Endothelial cell (in vitro differentiated cells): Measurements from ENCODE around the gene EBF3. TPM values are rescaled to one million over a fixed set of nuclear protein-coding genes. Genes with fewer than 3 reads are reported as not detected.

ENCODE experiments used
- DNase-seq: peaks from one replicate; pipeline ENCODE4 v3.0.0; 2021; ENCODE audit warnings: low spot score
- H3K27ac Mint-ChIP-seq: one replicate; pipeline ENCODE4 v1.8.0; 2021; ENCODE audit warnings: mixed read lengths, inconsistent platforms; ENCODE audit not compliant: unreplicated experiment
- H3K27me3 Mint-ChIP-seq: one replicate; pipeline ENCODE4 v1.8.0; 2021; ENCODE audit warnings: mild to moderate bottlenecking, moderate library complexity, mixed read lengths, inconsistent platforms; ENCODE audit not compliant: unreplicated experiment
- H3K36me3 Mint-ChIP-seq: one replicate; pipeline ENCODE4 v1.8.0; 2021; ENCODE audit warnings: mild to moderate bottlenecking, low read depth, mixed read lengths, inconsistent platforms; ENCODE audit not compliant: unreplicated experiment
- H3K4me1 Mint-ChIP-seq: one replicate; pipeline ENCODE4 v1.8.0; 2021; ENCODE audit warnings: mild to moderate bottlenecking, mixed read lengths, inconsistent platforms; ENCODE audit not compliant: unreplicated experiment
- H3K4me3 Mint-ChIP-seq: one replicate; pipeline ENCODE4 v1.8.0; 2021; ENCODE audit warnings: mild to moderate bottlenecking, mixed read lengths, inconsistent platforms; ENCODE audit not compliant: unreplicated experiment
- H3K9me3 Mint-ChIP-seq: one replicate; pipeline ENCODE4 v1.8.0; 2021; ENCODE audit warnings: mixed read lengths, inconsistent platforms; ENCODE audit not compliant: unreplicated experiment
- CTCF ChIP-seq: fragments of 200-600 bp; sonication (generic); IDR thresholded peaks from one replicate; pipeline ENCODE4 v1.5.0; 2021; ENCODE audit warnings: antibody characterized with exemption; ENCODE audit not compliant: unreplicated experiment
- total RNA-seq: library from RNA; stranded (reverse); fragmentation: NEBNext Ultra II Directional; extraction: Animal tissue kit (Norgen Biotek cat#: 25700); gene quantifications from one replicate; pipeline ENCODE4 v1.2.1, GENCODE V29; 2021; ENCODE audit not compliant: unreplicated experiment

The EBF3 gene
- total RNA-seq, 1 donor from 2014 or later = 1.3 TPM

- Mint-ChIP-seq H3K36me3 (no peaks in the 10 kb centered on the region), H3K27me3 (peaks cover 3% of the 10 kb centered on the region), H3K27ac (no peak overlapping the region), H3K4me1 (peaks cover 26% of the 10 kb centered on the region), H3K4me3 (no peak overlapping the region), H3K9me3 (no peaks in the 10 kb centered on the region)
- TF ChIP-seq CTCF = no peak
- no peak for DNase-seq
Observed at GRCh38 chr10:129894698-129895097, 69.4 kb downstream of the EBF3 start.

GRCh38 chr10:129893104-129894089, 70.7 kb downstream of the EBF3 start:
- no peak for TF ChIP-seq CTCF
- no peak for DNase-seq
- Mint-ChIP-seq H3K9me3 (no peaks in the 10 kb centered on the region), H3K4me3 (no peak overlapping the region), H3K27ac (no peak overlapping the region), H3K27me3 (no peaks in the 10 kb centered on the region), H3K36me3 (no peaks in the 10 kb centered on the region), H3K4me1 (peaks cover 30% of the 10 kb centered on the region)

GRCh38 chr10:129892548-129893052, 71.5 kb downstream of the EBF3 start:
- DNase-seq = no peak
- Mint-ChIP-seq H3K4me1 (peaks cover 22% of the 10 kb centered on the region), H3K27me3 (no peaks in the 10 kb centered on the region), H3K9me3 (no peaks in the 10 kb centered on the region), H3K36me3 (no peaks in the 10 kb centered on the region), H3K27ac (no peak overlapping the region), H3K4me3 (no peak overlapping the region)
- TF ChIP-seq CTCF = no peak

GRCh38 chr10:129891806-129892205, 72.3 kb downstream of the EBF3 start:
- peaks cover 17% of the 10 kb centered on the region for H3K4me1 Mint-ChIP-seq
- no peak for TF ChIP-seq CTCF
- DNase-seq = no peak
- H3K36me3 Mint-ChIP-seq = no peaks in the 10 kb centered on the region
- H3K9me3 Mint-ChIP-seq = no peaks in the 10 kb centered on the region
- no peak overlapping the region for H3K4me3 Mint-ChIP-seq
- H3K27me3 Mint-ChIP-seq = no peaks in the 10 kb centered on the region
- no peak overlapping the region for H3K27ac Mint-ChIP-seq

- no peak for TF ChIP-seq CTCF
- no peak overlapping the region for H3K27ac Mint-ChIP-seq
- H3K9me3 Mint-ChIP-seq = no peaks in the 10 kb centered on the region
- H3K4me1 Mint-ChIP-seq = peaks cover 17% of the 10 kb centered on the region
- no peaks in the 10 kb centered on the region for H3K27me3 Mint-ChIP-seq
- DNase-seq = no peak
- H3K4me3 Mint-ChIP-seq = no peak overlapping the region
- no peaks in the 10 kb centered on the region for H3K36me3 Mint-ChIP-seq
Observed at GRCh38 chr10:129890170-129890569, 73.9 kb downstream of the EBF3 start.
